Muscle of leg (tissue), 11 donors: ENCODE data around the gene BARX1. TPM values are rescaled to one million over a fixed set of nuclear protein-coding genes. Genes with fewer than 3 reads are reported as not detected.

ENCODE experiments used
- DNase-seq: peaks from one replicate; pipeline ENCODE4 v3.0.0; 2013
- H3K27ac ChIP-seq: one replicate; pipeline ENCODE4 v1.5.1; 2013; ENCODE audit warnings: mild to moderate bottlenecking, low read length, control low read depth
- H3K27me3 ChIP-seq: one replicate; pipeline ENCODE4 v1.6.1; 2013; ENCODE audit warnings: low read length; ENCODE audit not compliant: control insufficient read depth, insufficient read depth
- H3K36me3 ChIP-seq: one replicate; pipeline ENCODE4 v1.6.1; 2013; ENCODE audit warnings: low read length; ENCODE audit not compliant: control insufficient read depth, insufficient read depth
- H3K4me1 ChIP-seq: one replicate; pipeline ENCODE4 v1.6.1; 2013; ENCODE audit warnings: low read length; ENCODE audit not compliant: control insufficient read depth, insufficient read depth
- H3K4me3 ChIP-seq: one replicate; pipeline ENCODE4 v1.5.1; 2013; ENCODE audit warnings: low read length, control low read depth
- H3K9me3 ChIP-seq: replicated peaks from 2 replicates; pipeline ENCODE4 v1.6.1; 2013; ENCODE audit warnings: low read depth, low read length; ENCODE audit not compliant: control insufficient read depth
- WGBS: methylation state at CpG from one replicate; pipeline ENCODE4 v1.1.5; 2013; ENCODE audit warnings: missing lambda C conversion rate; ENCODE audit not compliant: insufficient coverage; 5-methylcytosine and 5-hydroxymethylcytosine counted together
- polyA plus RNA-seq, 8 donors: library from polyadenylated mRNA; unstranded; fragments of 120-200 nt; gene quantifications; one replicate each; pipeline versions ENCODE4 v1.2.1 to v1.2.3, GENCODE V29; 2013; ENCODE audit warnings: inconsistent platforms in 1 of 8, low replicate concordance in 1 of 8; ENCODE audit not compliant: insufficient read length in 8 of 8, insufficient read depth in 1 of 8
- total RNA-seq: library from RNA; stranded (reverse); fragments of 120-200 nt; gene quantifications from one replicate; pipeline ENCODE4 v1.2.4, GENCODE V29; 2013

The BARX1 gene
- total and polyA plus RNA-seq, 9 donors, result 0.09 to 0.19 (median 0.18) TPM; not detected in 6

DNA sequence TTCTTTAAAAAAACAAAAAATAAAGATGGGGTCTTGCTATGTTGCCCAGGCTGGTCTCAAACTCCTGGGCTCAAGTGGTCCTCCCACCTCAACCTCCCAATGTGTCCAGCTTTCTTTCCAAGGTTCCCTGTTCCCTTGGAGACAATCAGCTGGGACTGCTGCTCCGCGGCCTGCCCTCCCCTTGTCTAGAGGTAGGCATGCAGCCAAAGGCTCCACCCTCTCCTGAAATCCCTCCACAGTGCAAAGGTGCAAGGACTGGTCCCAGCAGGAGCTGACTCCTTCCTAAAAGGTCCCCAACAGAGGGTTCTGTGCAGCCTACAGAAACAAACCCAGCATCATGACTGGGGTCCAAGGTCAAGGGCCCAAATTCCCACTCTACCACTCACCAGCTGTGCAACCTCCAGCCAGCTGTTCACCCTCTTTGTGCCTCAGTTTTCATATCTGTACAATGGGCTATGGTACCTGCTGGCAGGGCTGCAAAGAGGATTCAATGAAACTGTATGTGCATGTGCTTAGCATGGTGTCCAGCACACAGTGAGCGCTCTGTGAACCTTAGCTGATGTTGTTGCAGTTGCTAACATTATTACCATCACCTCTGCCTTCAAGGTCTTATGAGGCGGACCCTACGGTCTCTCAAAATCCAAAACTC, 47.5 kb downstream of the BARX1 start:
- peaks cover 14% of the 10 kb centered on the region for H3K27me3 ChIP-seq
- H3K9me3 ChIP-seq, result no peaks in the 10 kb centered on the region
- H3K36me3 ChIP-seq, result no peaks in the 10 kb centered on the region
- DNase-seq, result no peak
- no peak overlapping the region for H3K27ac ChIP-seq
- no peak overlapping the region for H3K4me3 ChIP-seq
- peaks cover 3% of the 10 kb centered on the region for H3K4me1 ChIP-seq
- 76% methylated on average over 4 of the region's 5 CpGs for WGBS

- no peak overlapping the region for H3K27ac ChIP-seq
- no peaks in the 10 kb centered on the region for H3K9me3 ChIP-seq
- peaks cover 10% of the 10 kb centered on the region for H3K27me3 ChIP-seq
- WGBS, result 27% methylated on average over 8 of the region's 10 CpGs
- H3K4me3 ChIP-seq, result no peak overlapping the region
- no peaks in the 10 kb centered on the region for H3K4me1 ChIP-seq
- no peaks in the 10 kb centered on the region for H3K36me3 ChIP-seq
- DNase-seq, result no peak
These were observed 48.8 kb downstream of the BARX1 start for GRCh38 chr9:93906195-93906880.

- no peaks in the 10 kb centered on the region for H3K9me3 ChIP-seq
- no peak for DNase-seq
- WGBS, result 81% methylated on average over 5 of the region's 10 CpGs
- peaks cover 7% of the 10 kb centered on the region for H3K27me3 ChIP-seq
- no peaks in the 10 kb centered on the region for H3K4me1 ChIP-seq
- no peaks in the 10 kb centered on the region for H3K36me3 ChIP-seq
- H3K27ac ChIP-seq, result no peak overlapping the region
- H3K4me3 ChIP-seq, result no peak overlapping the region
These were observed 49.6 kb downstream of the BARX1 start for GRCh38 chr9:93905473-93906133.

GRCh38 chr9:93904649-93905472, 50.3 kb downstream of the BARX1 start:
- Histone ChIP-seq H3K27ac (no peak overlapping the region), H3K9me3 (no peaks in the 10 kb centered on the region), H3K36me3 (no peaks in the 10 kb centered on the region), H3K4me1 (no peaks in the 10 kb centered on the region), H3K27me3 (peaks cover 5% of the 10 kb centered on the region), H3K4me3 (no peak overlapping the region)
- WGBS, result 91% methylated on average over 8 of the region's 12 CpGs
- DNase-seq, result no peak

GRCh38 chr9:93903886-93904648, 51.1 kb downstream of the BARX1 start:
- 74% methylated on average over 9 of the region's 10 CpGs for WGBS
- Histone ChIP-seq H3K27ac (no peak overlapping the region), H3K9me3 (no peaks in the 10 kb centered on the region), H3K4me3 (no peak overlapping the region), H3K27me3 (peaks cover 2% of the 10 kb centered on the region), H3K4me1 (no peaks in the 10 kb centered on the region), H3K36me3 (no peaks in the 10 kb centered on the region)
- DNase-seq, result no peak

DNA sequence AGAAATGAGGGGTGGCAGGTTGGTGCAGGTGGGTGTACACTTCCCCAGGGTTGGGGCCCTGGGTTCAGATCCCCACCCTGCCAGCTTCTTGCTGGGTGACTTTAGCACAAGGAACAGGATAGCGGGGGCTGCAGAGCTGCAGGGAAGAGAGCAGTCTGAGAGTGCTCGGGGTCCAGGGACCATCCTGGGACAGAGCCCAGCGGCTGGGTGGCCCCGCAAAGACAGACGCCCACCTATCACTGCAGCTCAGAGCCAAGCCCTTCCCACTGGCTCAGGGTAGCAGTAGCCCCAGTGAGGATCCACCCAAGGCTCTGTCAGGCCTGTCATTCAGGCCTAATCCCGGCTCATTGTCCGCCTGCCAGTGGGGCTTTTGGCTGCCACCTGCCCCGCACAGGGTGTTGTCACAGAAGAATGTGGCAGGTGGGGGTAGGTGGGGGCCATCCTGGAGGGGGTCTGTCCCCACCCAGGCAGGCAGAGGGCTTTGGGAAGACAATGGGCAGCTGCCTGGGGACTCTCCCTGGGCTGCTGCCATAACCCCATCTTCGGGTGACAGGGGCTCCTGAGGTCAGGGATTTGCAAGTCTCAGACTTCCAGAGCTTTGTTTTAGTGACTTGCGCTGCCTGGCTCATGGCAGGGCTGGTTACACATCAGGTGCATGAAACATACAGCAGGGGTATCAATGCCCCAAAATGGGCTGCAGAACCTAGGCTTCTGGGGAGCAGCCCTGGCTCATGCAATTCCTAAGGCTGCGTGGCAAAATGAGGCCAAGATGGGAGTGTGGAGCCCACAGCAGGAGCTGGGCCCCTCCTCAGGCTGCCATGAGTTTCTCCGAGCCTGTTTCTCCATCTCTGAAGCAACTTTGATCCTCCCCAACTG, 52.1 kb downstream of the BARX1 start:
- H3K4me3 ChIP-seq, result no peak overlapping the region
- no peaks in the 10 kb centered on the region for H3K9me3 ChIP-seq
- no peaks in the 10 kb centered on the region for H3K36me3 ChIP-seq
- no peak overlapping the region for H3K27ac ChIP-seq
- WGBS, result 59% methylated on average over 12 of the region's 12 CpGs
- peaks cover 2% of the 10 kb centered on the region for H3K27me3 ChIP-seq
- DNase-seq, result no peak
- H3K4me1 ChIP-seq, result no peaks in the 10 kb centered on the region

DNA sequence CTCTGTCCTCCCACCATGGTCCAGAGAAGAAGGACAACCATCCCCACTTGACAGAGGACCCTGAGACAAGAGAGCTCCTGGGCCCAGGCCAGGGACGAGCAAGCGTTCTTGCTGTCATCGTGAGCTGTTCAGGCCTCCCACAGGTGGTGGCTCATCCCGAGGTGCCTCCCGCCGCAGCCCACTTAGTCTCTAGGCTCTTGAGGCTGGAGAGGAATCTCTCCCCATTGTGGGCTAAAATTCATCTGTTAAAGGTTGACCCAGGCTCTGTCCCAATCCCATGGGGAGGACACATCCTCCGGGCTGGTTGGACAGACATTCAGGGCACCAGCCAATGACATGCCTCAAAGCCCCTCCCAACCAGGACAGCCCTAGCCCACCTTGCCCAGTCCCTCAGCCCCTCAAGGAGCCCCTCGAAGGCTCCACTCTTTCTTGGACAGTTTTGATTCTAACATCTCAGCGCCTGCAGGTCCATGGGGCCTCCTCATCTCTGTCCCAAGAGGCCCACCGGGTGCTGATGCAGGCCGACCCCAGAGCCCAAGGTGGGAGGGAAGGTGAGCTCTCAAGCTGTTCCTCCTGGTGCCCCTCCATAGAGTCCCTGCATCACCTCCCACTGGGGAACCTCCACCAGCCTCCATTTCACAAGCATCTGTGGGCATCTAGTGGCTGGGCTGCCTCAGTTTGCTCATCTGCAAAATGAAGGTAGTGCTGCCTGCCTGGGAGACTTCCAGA, 52.9 kb downstream of the BARX1 start:
- DNase-seq, result no peak
- H3K4me3 ChIP-seq, result no peak overlapping the region
- WGBS, result 73% methylated on average over 10 of the region's 11 CpGs
- no peaks in the 10 kb centered on the region for H3K9me3 ChIP-seq
- H3K4me1 ChIP-seq, result no peaks in the 10 kb centered on the region
- H3K36me3 ChIP-seq, result no peaks in the 10 kb centered on the region
- no peaks in the 10 kb centered on the region for H3K27me3 ChIP-seq
- H3K27ac ChIP-seq, result no peak overlapping the region
